GM19238 (cell line): ENCODE data around the gene HIRA.

Experiments used
- DNase-seq: peaks from one replicate; pipeline ENCODE4 v3.0.0; 2011; ENCODE audit warnings: low spot score; ENCODE audit not compliant: insufficient read length

The HIRA gene

DNA sequence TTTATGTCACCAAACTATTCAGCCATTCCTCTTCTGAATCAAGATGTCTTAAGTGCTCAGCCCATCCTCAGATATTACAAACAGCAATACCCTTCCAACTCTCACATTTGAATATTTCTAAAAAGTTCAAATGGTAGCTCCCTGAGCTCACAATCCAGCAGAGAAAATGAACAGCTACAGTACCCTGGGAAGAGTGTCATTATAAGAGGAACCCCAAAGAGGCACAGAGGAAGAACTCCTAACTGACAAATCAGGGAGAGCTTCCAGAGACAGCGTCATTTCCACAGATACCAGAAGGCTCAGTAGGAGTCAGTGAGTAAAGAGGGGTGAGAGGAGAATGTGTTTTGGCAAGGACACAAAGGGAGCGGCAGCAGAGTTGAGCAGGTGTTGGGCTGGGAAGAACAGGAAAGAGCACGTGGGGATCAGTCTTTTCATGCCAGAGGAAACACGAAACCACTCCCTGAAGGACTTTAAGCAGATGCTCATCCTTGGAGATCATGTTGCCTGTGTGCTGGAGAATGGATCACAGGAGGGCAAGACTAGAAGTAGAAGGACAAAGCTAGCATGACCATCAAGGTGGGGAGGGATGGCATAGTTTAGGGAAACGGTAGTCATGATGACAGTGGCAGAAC, 144.3 kb downstream of the HIRA start:
- DNase-seq, result no peak

DNA sequence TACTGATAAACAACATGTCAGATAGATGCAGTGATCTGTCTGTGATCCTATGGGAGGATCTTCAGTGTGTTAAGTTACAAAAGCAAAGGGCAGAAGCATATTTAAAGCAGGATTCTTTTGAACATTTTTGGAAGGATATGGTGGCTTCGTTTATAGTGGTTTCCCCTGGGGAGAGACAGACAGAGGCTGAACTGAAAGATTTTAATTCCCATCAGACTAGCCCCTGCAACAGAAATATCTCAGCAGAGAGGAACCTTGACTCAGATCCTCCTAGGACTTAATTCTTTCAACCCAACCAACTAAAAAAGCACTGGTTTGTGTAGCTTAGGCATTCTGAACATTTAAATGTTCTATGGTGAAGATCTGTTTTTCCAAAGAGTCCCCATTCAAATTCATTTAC, 145.7 kb downstream of the HIRA start:
- no peak for DNase-seq
